HG02798 (cell line): ENCODE results near the gene PPFIBP1.

ENCODE experiments used
- ATAC-seq: cut with Tn5 transposase; IDR thresholded peaks from one replicate; pipeline ENCODE4 v1.9.1; 2021; ENCODE audit warnings: mild to moderate bottlenecking; ENCODE audit not compliant: unreplicated experiment, poor library complexity

The PPFIBP1 gene

GRCh38 chr12:27523642-27524493 is at the start of gene PPFIBP1:
Gene PPFIBP1 (plus strand): TSS chr12:27524206. CDS start chr12:27633397, 109,191 bp downstream.
- peak; percentile 97 for ATAC-seq

DNA sequence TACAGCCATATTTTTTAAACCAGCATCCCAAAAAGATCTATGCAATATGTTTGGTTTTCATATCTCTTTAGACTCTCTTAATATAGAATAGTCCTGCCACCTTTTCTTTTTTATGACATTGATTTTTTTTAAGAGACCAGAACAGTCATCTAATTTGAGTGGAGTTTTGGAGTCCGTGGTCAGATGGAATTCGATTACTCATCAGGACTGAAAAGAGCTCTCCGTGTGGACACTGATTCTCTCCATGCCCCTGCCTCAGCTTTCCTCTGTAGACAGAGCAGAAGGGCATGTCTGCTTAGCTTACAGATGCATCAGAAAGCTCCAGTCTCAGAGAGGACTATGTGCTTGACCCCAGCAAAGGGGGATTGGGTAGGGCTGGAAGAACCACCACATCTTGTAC is 49.7 kb upstream of the PPFIBP1 start:
- ATAC-seq: no peak

DNA sequence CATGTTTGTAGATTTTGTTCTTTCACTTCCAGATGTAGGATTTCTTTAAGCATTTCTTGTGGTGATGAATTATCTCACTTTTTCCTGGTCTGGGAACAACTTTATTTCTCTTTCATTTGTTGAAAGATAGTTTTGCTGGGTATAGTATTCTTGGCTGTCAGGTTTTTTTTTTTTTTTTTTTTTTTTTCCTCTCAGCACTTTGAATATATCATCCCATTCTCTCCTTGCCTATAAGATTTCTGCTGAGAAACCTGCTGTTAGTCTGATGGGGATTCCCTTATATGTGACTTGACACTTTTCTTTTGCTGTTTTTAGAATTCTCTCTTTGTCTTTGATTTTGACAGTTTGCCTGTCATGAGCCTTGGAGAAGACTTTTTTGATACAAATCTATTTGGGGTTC is 47.0 kb upstream of the PPFIBP1 start:
- no peak for ATAC-seq

GRCh38 chr12:27478949-27479348 is 45.1 kb upstream of the PPFIBP1 start:
- no peak for ATAC-seq

DNA sequence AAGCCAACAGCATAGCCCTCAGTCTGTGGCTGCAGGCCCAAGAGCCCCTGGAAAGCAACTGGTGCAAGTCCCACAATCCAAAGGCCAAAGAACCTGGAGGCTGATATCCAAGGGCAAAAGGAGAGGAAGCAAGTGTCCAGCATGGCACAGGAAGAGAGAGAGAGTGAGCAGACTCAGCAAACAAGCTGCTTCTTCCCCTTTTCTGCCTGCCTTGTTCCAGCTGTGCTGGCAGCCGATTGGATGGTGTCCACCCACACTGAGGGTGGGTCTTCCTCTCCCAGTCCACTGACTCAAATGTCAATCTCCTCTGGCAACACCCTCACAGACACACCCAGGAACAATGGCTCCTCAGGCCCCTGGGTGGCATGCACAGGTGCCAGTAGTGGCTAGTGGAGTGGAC is 44.0 kb upstream of the PPFIBP1 start:
- no peak for ATAC-seq

DNA sequence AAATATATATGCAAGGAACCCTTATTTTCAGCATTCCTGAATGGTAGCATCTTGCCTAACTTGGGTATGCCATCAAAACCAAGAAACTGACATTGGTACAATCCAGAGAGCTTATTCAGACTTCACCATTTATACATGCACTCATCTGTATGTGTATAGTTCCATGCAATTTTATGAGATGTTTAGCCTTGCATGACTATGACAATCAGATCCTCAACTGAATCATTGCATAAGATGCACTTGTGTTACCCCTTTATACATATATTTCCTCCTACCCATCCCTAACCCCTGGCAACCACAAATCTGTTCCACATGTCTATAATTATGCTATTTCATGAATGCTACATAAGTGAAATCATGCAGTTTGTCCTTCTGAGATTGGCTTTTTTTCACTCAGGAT is 37.0 kb upstream of the PPFIBP1 start:
- no peak for ATAC-seq

GRCh38 chr12:27488479-27488878 is 35.5 kb upstream of the PPFIBP1 start:
- no peak for ATAC-seq

DNA sequence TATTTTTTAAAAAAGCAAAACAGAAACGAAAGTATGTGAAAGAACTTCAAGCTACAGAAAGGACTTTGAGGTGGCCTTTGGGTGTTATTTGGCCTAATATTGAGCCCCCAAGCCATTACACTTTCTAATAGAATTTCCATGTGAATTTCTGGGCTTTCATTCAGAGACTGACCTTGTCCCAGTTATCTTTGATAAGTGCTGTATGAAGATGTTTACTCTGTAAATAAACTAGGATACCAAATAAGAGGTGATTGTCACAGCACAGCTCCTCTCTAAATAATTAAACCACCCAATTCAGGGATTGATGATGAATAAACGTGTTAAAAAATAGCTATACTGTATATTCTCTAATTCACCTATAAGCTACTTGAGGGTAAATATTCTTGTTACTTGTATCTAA is 32.8 kb upstream of the PPFIBP1 start:
- ATAC-seq: no peak

GRCh38 chr12:27493260-27493940 is 30.6 kb upstream of the PPFIBP1 start:
- ATAC-seq: no peak

- no peak for ATAC-seq
Observed at GRCh38 chr12:27497446-27497845, 26.6 kb upstream of the PPFIBP1 start.

- no peak for ATAC-seq
Observed at GRCh38 chr12:27498149-27498548, 25.9 kb upstream of the PPFIBP1 start.

DNA sequence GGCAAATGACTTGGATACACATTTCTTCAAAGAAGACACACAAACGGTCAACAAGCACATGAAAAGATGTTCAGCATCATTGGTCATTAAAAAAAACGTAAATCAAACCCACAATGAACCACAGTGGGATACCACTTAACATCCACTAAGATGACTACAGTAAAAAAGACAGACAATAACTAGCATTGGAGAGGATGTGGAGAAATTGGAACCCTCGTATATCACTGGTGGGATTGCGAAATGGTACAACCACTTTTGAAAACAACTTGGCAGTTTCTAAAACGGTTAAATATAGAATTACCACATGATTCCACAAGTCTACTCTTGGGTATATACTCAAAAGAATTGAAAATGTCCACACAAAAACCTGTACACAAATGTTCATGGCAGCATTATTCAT is 25.2 kb upstream of the PPFIBP1 start:
- no peak for ATAC-seq

DNA sequence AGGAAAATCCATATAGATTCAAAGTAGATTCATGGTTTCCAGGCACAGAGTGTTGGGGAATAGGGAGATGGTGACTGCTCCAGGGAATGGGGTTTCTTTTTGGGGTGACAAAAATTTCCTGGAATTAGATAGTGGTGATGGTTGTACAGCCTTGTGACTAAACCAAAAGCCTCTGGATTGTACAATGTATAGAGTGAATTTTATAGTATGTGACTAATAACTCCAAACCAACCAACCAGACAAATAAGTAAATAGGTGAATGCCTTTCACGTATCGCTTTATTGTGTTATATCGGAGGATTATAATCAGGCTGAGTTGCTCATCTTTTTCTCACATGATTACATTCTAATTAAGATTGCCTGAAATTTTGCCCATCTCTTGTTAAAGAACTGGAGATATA is 24.6 kb upstream of the PPFIBP1 start:
- no peak for ATAC-seq

DNA sequence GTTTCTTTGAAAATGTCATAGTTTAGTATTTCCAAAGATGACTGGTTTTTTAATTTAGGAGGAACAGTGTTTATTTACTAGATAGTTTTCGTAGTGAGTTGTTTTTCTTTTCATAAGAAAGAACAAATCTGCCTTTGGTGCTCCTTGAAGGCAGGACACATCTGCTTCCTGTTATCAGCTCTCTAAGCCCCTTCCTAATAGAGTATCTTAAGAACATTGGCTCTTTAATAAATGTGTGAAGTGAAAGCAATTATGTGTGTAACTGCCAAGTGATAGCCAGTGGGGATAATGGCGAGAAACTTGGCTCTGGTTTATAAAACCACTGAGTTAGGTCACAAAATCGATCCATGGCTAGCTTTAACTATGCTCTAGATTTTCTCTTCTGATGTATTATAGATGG is 23.5 kb upstream of the PPFIBP1 start:
- ATAC-seq: no peak

DNA sequence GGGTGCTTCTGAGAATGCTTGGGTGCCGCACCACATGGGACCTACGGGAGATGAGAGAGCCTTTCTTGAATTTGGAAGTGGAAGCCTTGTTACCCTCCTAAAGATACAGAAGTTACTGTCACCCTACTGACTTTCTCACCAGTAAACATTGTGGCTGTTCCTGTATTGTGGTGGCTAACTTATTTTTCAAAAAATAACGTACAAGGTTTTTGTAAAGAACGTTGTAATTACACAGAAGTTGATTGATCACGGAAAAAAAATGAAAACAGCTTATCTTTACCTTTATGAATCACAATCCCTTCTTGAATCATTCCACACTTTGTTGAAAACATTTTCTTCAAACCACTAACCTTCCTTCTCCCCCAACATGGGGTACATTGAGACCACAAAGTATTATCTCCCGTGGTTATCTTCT is 22.0 kb upstream of the PPFIBP1 start:
- no peak for ATAC-seq

GRCh38 chr12:27504507-27504906 is 19.5 kb upstream of the PPFIBP1 start:
- ATAC-seq: no peak

- ATAC-seq: no peak
Observed at GRCh38 chr12:27505109-27505508, 18.9 kb upstream of the PPFIBP1 start.

GRCh38 chr12:27505761-27506160 is 18.2 kb upstream of the PPFIBP1 start:
- no peak for ATAC-seq

DNA sequence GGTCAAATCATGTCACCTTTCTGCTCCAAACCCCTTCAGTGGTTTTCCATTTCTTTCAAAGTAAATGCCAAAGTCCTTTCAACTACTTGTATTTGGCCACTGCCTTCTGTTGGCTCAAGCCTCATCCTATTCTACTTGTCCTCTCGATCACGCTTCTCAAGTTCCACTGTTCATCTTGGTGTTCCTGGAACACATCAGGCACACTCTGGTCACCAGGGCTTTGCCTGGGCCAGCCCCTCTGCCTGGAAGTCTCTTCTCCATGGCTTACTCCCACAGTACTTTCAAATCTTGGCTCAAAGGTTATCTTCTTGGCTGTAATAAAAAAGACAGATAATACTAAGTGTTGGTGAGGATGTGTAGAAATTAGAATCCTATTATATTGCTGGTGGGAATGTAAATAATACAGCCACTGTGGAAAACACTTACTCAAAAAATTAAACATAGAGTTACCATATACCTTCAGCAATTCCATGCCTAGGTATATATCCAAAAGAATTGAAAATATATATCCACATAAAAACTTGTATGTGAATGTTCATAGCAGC is 17.3 kb upstream of the PPFIBP1 start:
- no peak for ATAC-seq

DNA sequence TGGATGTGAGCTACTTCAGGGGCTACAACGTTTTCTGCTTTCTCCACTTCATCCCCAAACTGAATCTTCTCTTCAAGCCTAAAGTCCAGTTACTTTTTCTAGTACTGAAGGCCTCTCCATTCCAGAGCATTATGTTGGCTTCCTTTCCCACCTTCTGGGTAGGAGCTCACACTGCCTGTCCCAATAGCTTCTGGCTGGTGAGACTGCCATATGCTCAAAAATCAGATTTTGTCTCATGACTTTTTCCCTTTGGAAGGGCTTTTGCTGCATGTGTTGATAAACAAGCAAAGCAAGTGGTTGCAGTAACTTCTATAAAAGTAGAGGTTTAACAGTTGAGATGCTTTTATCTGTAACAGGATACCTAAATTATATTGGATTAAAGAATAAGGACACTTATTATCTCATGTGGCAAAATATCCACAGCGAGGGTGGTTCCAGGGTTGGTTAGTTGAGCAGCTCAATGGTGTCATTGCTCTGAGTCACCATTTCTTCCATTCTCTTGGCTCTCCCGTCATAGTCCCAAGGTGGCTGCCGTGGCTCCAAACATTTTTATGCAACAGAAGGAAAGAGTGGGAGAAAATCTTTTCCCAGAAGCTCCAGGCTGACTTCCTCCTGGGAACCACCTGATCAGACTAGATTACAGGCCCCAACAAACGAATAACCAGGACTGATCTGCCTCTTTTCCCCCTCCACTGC is 15.1 kb upstream of the PPFIBP1 start:
- ATAC-seq: no peak
